HepG2 (cell line): ENCODE data around the gene FGD6. TPM values are rescaled to one million over a fixed set of nuclear protein-coding genes. Genes with fewer than 3 reads are reported as not detected.

Experiments used
- FOXC1 ChIP-seq: sonication (generic); formaldehyde crosslinking; IDR thresholded peaks from 2 replicates; pipeline ENCODE4 v1.8.0; 2022; ENCODE audit warnings: mild to moderate bottlenecking, missing genetic modification reagents, borderline replicate concordance
- POLR2AphosphoS2 ChIP-seq: IDR thresholded peaks from 2 replicates; pipeline ENCODE4 v1.6.1; 2011; ENCODE audit warnings: low read depth, low read length, improper control_type of control experiment
- SIN3B ChIP-seq: fragments of 150-350 bp; IDR thresholded peaks from 2 replicates; pipeline ENCODE4 v1.6.1; 2014; ENCODE audit warnings: low read length
- ZC3H13 ChIP-seq: sonication (generic); formaldehyde crosslinking; IDR thresholded peaks from 2 replicates; pipeline ENCODE4 v1.8.1; 2023; ENCODE audit warnings: mild to moderate bottlenecking, missing genetic modification reagents, moderate library complexity
- ZMAT3 ChIP-seq: sonication (generic); formaldehyde crosslinking; conservative IDR thresholded peaks from 2 replicates; pipeline ENCODE4 v1.7.0; 2021; ENCODE audit warnings: missing genetic modification reagents
- ZNF431 ChIP-seq: sonication (generic); formaldehyde crosslinking; IDR thresholded peaks from 2 replicates; pipeline ENCODE4 v1.9.0; 2022; ENCODE audit warnings: missing genetic modification reagents, low read depth, mild to moderate bottlenecking, borderline replicate concordance
- ZNF567 ChIP-seq: sonication (generic); formaldehyde crosslinking; IDR thresholded peaks from 2 replicates; pipeline ENCODE4 v1.8.1; 2023; ENCODE audit warnings: mild to moderate bottlenecking, missing genetic modification reagents, borderline replicate concordance
- ZNF678 ChIP-seq: sonication (generic); formaldehyde crosslinking; IDR thresholded peaks from 2 replicates; pipeline ENCODE4 v1.4.0; 2020; ENCODE audit warnings: mild to moderate bottlenecking, missing genetic modification reagents
- polyA plus RNA-seq, 8 experiments: library from polyadenylated mRNA; depleted of rRNA in 3 of 8; stranded (reverse) in 7 of 8; unstranded in 1 of 8; fragments of >200 nt; fragmentation: Illumina TruSeq in 4 of 8; extraction: Trizol in 4 of 8; gene quantifications; 2 replicates each; pipeline versions ENCODE4 v1.2.1 to v1.2.3, GENCODE V29; 2011 to 2016; ENCODE audit warnings: low read depth in 4 of 8, missing spikeins in 1 of 8, mixed read lengths in 1 of 8; ENCODE audit not compliant: insufficient read depth in 1 of 8
- total RNA-seq, 5 experiments: library from RNA; depleted of rRNA; stranded (reverse); fragments of >200 nt; fragmentation: Illumina TruSeq; extraction: Trizol; gene quantifications; 2 replicates each; pipeline ENCODE4 v1.2.3, GENCODE V29; 2016; ENCODE audit warnings: low read depth in 1 of 5
- TF ChIP-seq, protein P1 (sequence below): IDR thresholded peaks from 2 replicates; pipeline ENCODE4 v1.6.1; 2016; ENCODE audit warnings: control low read depth
- TF ChIP-seq, protein P2 (sequence below): IDR thresholded peaks from 2 replicates; pipeline ENCODE4 v1.6.1; 2016
- TF ChIP-seq, protein P3 (sequence below): sonication (generic); formaldehyde crosslinking; IDR thresholded peaks from 2 replicates; pipeline ENCODE4 v1.4.0; 2020; ENCODE audit warnings: missing genetic modification reagents
- TF ChIP-seq, protein P4 (sequence below): sonication (generic); formaldehyde crosslinking; conservative IDR thresholded peaks from 2 replicates; pipeline ENCODE4 v1.8.1; 2023; ENCODE audit warnings: missing genetic modification reagents
- TF ChIP-seq, protein P5 (sequence below): sonication (generic); formaldehyde crosslinking; IDR thresholded peaks from 2 replicates; pipeline ENCODE4 v1.5.0; 2020; ENCODE audit warnings: missing genetic modification reagents
- TF ChIP-seq, protein P6 (sequence below): sonication (generic); formaldehyde crosslinking; IDR thresholded peaks from 2 replicates; pipeline ENCODE4 v1.8.0; 2022; ENCODE audit warnings: mild to moderate bottlenecking, missing genetic modification reagents, moderate library complexity

Gene FGD6
- total and polyA plus RNA-seq, 2 of the 13 experiments (the other 11 are each of a cell fraction or from before 2014, with no cell fraction given): 2.2 to 4.3 TPM

DNA sequence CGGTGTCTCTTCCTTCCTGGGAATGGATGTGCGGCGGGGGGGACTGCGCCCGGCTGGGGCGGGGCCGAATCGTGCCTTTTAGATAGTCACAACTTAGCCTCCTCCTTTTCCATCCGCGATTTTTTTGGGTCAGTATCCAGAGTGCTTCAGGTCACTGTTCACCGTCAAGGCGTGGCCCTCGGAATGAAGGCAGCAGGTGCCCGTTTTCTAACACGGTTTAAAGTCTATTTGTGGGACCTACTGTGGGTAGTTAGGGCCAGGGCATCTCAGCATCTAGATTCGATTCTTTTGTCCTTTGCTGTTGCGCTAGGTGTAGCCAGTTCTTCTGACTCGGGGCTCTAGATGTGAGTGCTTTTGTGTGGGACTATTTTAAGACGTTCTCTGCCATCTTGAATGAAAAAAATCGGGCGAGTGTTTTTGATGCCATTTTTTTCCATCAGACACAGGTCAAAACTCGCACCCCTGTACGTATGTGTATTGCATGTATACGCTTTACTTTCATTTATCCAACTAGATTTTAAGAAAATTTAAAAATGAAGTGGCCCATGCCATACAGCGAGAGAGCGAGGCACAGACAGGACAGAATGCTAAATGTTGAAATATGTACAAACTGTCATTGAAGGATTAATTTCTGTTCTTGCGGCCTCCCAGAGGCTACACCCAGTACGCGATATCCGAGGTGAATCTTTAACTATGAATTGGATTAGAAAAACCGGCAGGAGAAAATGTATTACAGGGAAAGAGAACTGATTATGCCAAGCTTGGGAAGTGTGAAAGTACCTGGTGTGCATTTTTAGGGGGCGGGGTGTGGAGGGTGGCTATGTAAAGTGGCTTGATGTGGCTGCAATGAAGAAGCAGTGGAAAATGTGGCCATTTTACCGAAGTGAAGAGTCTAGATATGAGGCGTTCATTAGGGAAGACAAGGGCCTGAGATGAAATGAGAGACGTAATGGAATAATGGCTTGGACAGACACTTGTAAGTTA lies 1.2 kb upstream of the FGD6 start (continued):
- TF ChIP-seq, protein P1, sequence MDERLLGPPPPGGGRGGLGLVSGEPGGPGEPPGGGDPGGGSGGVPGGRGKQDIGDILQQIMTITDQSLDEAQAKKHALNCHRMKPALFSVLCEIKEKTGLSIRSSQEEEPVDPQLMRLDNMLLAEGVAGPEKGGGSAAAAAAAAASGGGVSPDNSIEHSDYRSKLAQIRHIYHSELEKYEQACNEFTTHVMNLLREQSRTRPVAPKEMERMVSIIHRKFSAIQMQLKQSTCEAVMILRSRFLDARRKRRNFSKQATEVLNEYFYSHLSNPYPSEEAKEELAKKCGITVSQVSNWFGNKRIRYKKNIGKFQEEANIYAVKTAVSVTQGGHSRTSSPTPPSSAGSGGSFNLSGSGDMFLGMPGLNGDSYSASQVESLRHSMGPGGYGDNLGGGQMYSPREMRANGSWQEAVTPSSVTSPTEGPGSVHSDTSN (CRISPR knock-in tag): no peak
- TF ChIP-seq ZNF678 (CRISPR knock-in tag): no peak
- TF ChIP-seq ZNF567 (CRISPR knock-in tag): 0 out of 2 replicates have a peak, but pooled peaks have one; percentile 59
- peak; percentile 13; the same call in 1 of the 2 replicates for TF ChIP-seq ZC3H13 (CRISPR knock-in tag)
- TF ChIP-seq POLR2AphosphoS2: no peak
- 0 out of 2 replicates have a peak, but pooled peaks have one; percentile 21 for TF ChIP-seq ZNF431
- TF ChIP-seq, protein P2, sequence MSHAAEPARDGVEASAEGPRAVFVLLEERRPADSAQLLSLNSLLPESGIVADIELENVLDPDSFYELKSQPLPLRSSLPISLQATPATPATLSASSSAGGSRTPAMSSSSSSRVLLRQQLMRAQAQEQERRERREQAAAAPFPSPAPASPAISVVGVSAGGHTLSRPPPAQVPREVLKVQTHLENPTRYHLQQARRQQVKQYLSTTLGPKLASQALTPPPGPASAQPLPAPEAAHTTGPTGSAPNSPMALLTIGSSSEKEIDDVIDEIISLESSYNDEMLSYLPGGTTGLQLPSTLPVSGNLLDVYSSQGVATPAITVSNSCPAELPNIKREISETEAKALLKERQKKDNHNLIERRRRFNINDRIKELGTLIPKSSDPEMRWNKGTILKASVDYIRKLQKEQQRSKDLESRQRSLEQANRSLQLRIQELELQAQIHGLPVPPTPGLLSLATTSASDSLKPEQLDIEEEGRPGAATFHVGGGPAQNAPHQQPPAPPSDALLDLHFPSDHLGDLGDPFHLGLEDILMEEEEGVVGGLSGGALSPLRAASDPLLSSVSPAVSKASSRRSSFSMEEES (CRISPR knock-in tag): no peak
- TF ChIP-seq, protein P3, sequence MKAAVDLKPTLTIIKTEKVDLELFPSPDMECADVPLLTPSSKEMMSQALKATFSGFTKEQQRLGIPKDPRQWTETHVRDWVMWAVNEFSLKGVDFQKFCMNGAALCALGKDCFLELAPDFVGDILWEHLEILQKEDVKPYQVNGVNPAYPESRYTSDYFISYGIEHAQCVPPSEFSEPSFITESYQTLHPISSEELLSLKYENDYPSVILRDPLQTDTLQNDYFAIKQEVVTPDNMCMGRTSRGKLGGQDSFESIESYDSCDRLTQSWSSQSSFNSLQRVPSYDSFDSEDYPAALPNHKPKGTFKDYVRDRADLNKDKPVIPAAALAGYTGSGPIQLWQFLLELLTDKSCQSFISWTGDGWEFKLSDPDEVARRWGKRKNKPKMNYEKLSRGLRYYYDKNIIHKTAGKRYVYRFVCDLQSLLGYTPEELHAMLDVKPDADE (CRISPR knock-in tag): no peak
- TF ChIP-seq, protein P4, sequence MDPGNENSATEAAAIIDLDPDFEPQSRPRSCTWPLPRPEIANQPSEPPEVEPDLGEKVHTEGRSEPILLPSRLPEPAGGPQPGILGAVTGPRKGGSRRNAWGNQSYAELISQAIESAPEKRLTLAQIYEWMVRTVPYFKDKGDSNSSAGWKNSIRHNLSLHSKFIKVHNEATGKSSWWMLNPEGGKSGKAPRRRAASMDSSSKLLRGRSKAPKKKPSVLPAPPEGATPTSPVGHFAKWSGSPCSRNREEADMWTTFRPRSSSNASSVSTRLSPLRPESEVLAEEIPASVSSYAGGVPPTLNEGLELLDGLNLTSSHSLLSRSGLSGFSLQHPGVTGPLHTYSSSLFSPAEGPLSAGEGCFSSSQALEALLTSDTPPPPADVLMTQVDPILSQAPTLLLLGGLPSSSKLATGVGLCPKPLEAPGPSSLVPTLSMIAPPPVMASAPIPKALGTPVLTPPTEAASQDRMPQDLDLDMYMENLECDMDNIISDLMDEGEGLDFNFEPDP (CRISPR knock-in tag): 0 out of 2 replicates have a peak, but pooled peaks have one; percentile 67
- peak; percentile 62; the same call in 1 of the 2 replicates for TF ChIP-seq ZMAT3 (CRISPR knock-in tag)
- 0 out of 2 replicates have a peak, but pooled peaks have one; percentile 23 for TF ChIP-seq FOXC1
- TF ChIP-seq, protein P5, sequence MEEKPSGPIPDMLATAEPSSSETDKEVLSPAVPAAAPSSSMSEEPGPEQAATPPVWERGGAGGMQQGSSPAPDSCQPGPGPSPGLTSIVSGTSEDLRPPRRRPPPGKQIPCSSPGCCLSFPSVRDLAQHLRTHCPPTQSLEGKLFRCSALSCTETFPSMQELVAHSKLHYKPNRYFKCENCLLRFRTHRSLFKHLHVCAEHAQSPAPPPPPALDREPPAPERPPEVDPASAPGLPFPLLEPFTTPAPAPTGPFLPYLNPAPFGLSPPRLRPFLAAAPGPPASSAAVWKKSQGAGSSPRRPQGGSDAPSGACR (CRISPR knock-in tag): peak; percentile 33; the same call in 1 of the 2 replicates
- 0 out of 2 replicates have a peak, but pooled peaks have one; percentile 11 for TF ChIP-seq SIN3B
- TF ChIP-seq, protein P6, sequence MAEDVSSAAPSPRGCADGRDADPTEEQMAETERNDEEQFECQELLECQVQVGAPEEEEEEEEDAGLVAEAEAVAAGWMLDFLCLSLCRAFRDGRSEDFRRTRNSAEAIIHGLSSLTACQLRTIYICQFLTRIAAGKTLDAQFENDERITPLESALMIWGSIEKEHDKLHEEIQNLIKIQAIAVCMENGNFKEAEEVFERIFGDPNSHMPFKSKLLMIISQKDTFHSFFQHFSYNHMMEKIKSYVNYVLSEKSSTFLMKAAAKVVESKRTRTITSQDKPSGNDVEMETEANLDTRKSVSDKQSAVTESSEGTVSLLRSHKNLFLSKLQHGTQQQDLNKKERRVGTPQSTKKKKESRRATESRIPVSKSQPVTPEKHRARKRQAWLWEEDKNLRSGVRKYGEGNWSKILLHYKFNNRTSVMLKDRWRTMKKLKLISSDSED (CRISPR knock-in tag): 0 out of 2 replicates have a peak, but pooled peaks have one; percentile 62
